RWPE2 (cell line): ENCODE measurements around the gene PEX10.

Experiments used
- ATAC-seq: fragments of 200-7000 bp; cut with Tn5 transposase; 3 replicates; pipeline ENCODE4 v1.9.1; 2021; ENCODE audit warnings: low read depth
- DNase-seq: peaks from one replicate; pipeline ENCODE4 v3.0.0-alpha.2; 2020; ENCODE audit warnings: low spot score
- H3K27ac ChIP-seq: fragments of 450-650 bp; 2 replicates; pipeline ENCODE4 v1.5.1; 2017; ENCODE audit warnings: mild to moderate bottlenecking; ENCODE audit not compliant: poor library complexity, severe bottlenecking
- H3K27me3 ChIP-seq: fragments of 250-450 bp; sonication (Bioruptor Pico); 2 replicates; pipeline ENCODE4 v1.5.1; 2021; ENCODE audit warnings: mild to moderate bottlenecking, moderate library complexity; ENCODE audit not compliant: insufficient read depth, poor library complexity, severe bottlenecking
- H3K36me3 ChIP-seq: fragments of 250-450 bp; sonication (Bioruptor Pico); 2 replicates; pipeline ENCODE4 v1.5.1; 2020; ENCODE audit warnings: low read depth, mild to moderate bottlenecking, moderate library complexity
- H3K4me1 ChIP-seq: fragments of 250-450 bp; sonication (Bioruptor Pico); 2 replicates; pipeline ENCODE4 v1.5.1; 2021; ENCODE audit warnings: mild to moderate bottlenecking, moderate library complexity; ENCODE audit not compliant: insufficient read depth, poor library complexity, severe bottlenecking
- H3K4me3 ChIP-seq: fragments of 250-450 bp; sonication (Bioruptor Pico); 2 replicates; pipeline ENCODE4 v1.5.1; 2021; ENCODE audit warnings: mild to moderate bottlenecking, moderate library complexity; ENCODE audit not compliant: severe bottlenecking
- H3K9me3 ChIP-seq: fragments of 250-450 bp; sonication (Bioruptor Pico); 2 replicates; pipeline ENCODE4 v1.5.1; 2021; ENCODE audit warnings: mild to moderate bottlenecking, moderate library complexity; ENCODE audit not compliant: severe bottlenecking
- CTCF ChIP-seq: fragments of 450-650 bp; IDR thresholded peaks from one replicate; pipeline ENCODE4 v1.5.1; 2017; ENCODE audit warnings: mild to moderate bottlenecking, moderate library complexity; ENCODE audit not compliant: poor library complexity, severe bottlenecking

PEX10 gene

GRCh38 chr1:2373551-2374251 lies 38.7 kb downstream of the PEX10 start:
- H3K36me3 ChIP-seq: 0 out of 2 replicates have a peak, but pooled peaks cover 3% of the 10 kb centered on the region
- peak; percentile 61 for DNase-seq
- no peak overlapping the region for H3K4me3 ChIP-seq
- no peak overlapping the region for H3K27ac ChIP-seq
- H3K9me3 ChIP-seq: no peaks in the 10 kb centered on the region
- ATAC-seq: no peak
- no peaks in the 10 kb centered on the region for H3K27me3 ChIP-seq
- H3K4me1 ChIP-seq: peaks cover 4% of the 10 kb centered on the region
- TF ChIP-seq CTCF: no peak

- Histone ChIP-seq H3K4me3 (no peak overlapping the region), H3K27ac (no peak overlapping the region), H3K36me3 (0 out of 2 replicates have a peak, but pooled peaks cover 3% of the 10 kb centered on the region), H3K4me1 (peaks cover 4% of the 10 kb centered on the region), H3K27me3 (no peaks in the 10 kb centered on the region), H3K9me3 (no peaks in the 10 kb centered on the region)
- peak; percentile 65 for ATAC-seq
- peak; percentile 60 for DNase-seq
- no peak for TF ChIP-seq CTCF
Measured at GRCh38 chr1:2372551-2373490, 39.5 kb downstream of the PEX10 start.

DNA sequence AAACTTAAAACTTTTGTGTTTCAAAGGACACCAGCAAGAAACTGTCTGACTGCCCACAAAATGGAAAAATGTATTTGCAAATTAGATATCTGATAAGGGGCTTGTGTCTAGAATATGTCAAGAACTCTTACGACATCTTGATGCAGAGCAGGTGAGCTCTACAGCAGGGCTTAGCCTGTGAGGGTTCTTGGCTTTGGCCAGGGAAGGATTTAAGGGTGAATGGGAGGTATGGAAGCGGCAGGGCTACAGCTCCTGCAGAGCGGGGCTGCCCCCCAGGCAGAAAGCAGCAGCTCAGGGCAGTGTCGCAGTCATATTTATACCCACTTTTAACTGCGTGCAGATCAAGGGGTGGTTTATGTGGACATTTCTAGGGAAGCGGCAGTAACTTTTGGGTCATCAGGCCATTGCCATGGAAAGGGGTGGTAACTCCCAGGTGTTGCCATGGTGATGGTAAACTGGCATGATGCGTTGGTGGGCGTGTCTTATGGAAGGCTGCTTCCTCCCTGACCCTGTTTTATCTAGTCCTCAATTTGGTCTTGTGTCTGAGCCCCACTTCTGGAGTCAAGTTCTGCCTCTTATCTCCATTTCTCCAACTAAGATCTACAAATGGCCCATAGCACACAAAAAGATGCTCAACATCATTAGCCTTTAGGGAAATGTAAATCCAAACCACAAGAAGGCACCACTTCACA lies 44.2 kb downstream of the PEX10 start:
- Histone ChIP-seq H3K36me3 (0 out of 2 replicates have a peak, but pooled peaks cover 3% of the 10 kb centered on the region), H3K27me3 (no peaks in the 10 kb centered on the region), H3K4me3 (no peak overlapping the region), H3K27ac (no peak overlapping the region), H3K4me1 (peaks cover 3% of the 10 kb centered on the region), H3K9me3 (peaks cover 4% of the 10 kb centered on the region)
- no peak for TF ChIP-seq CTCF
- DNase-seq (no peak), ATAC-seq (no peak)

DNA sequence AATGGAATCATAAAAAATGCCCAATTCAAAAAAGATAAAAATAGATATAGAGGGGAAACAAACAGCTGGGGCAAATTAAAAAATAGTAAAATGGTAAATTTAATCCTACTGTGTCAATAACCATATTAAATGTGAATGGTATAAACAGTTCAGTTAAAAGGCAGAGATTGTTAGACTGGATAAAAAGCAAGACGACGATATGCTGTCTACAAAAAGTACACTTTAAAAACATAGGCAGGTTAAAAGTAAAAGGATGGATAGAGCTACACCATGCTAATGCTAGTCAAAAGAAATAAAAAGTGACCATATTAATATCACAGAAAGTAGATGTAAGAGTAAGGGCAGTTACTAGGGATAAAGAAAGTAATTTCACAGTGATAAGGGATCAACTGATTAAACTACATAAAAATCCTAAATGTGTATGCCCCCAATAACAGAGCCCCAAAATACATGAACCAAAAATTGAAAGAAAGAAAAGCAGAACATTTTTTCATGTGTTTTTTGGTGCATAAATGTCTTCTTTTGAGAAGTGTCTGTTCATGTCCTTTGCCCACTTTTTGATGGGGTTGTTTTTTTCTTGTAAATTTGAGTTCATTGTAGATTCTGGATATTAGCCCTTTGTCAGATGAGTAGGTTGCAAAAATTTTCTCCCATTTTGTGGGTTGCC lies 48.4 kb downstream of the PEX10 start:
- peaks cover 4% of the 10 kb centered on the region for H3K9me3 ChIP-seq
- H3K27ac ChIP-seq: no peak overlapping the region
- DNase-seq (no peak), ATAC-seq (no peak)
- no peaks in the 10 kb centered on the region for H3K36me3 ChIP-seq
- no peak for TF ChIP-seq CTCF
- no peaks in the 10 kb centered on the region for H3K27me3 ChIP-seq
- no peak overlapping the region for H3K4me3 ChIP-seq
- H3K4me1 ChIP-seq: no peaks in the 10 kb centered on the region
